ENCODE results near the gene AFF3.

Gene AFF3

GRCh38 chr2:99652862-99653261 lies 489.5 kb downstream of the AFF3 start:
- H4K20me1 ChIP-seq (ENCODE audit: control insufficient read depth, insufficient read depth, low read depth, low read length): no peaks in the 10 kb centered on the region
- H3K27me3 ChIP-seq (ENCODE audit: control insufficient read depth, low read length): no peaks in the 10 kb centered on the region
- no peaks in the 10 kb centered on the region for H3K36me3 ChIP-seq (ENCODE audit: control insufficient read depth, low read length)
- no peaks in the 10 kb centered on the region for H3K9me2 ChIP-seq (replicated peaks; ENCODE audit: control insufficient read depth, low read length)
- TF ChIP-seq, protein P1, sequence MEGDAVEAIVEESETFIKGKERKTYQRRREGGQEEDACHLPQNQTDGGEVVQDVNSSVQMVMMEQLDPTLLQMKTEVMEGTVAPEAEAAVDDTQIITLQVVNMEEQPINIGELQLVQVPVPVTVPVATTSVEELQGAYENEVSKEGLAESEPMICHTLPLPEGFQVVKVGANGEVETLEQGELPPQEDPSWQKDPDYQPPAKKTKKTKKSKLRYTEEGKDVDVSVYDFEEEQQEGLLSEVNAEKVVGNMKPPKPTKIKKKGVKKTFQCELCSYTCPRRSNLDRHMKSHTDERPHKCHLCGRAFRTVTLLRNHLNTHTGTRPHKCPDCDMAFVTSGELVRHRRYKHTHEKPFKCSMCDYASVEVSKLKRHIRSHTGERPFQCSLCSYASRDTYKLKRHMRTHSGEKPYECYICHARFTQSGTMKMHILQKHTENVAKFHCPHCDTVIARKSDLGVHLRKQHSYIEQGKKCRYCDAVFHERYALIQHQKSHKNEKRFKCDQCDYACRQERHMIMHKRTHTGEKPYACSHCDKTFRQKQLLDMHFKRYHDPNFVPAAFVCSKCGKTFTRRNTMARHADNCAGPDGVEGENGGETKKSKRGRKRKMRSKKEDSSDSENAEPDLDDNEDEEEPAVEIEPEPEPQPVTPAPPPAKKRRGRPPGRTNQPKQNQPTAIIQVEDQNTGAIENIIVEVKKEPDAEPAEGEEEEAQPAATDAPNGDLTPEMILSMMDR (IDR thresholded peaks at IDR 0.05; ENCODE audit: low read depth, low read length, poor library complexity, severe bottlenecking): no peak
- TF ChIP-seq EZH2phosphoT487 (IDR thresholded peaks at IDR 0.05; ENCODE audit: borderline replicate concordance, low read length): no peak
- H3K4me1 ChIP-seq (ENCODE audit: control insufficient read depth, low read length): peaks cover 17% of the 10 kb centered on the region
- no peak overlapping the region for H3K4me2 ChIP-seq (ENCODE audit: low read length)
- H3F3A ChIP-seq (ENCODE audit: control insufficient read depth, insufficient read depth): no peaks in the 10 kb centered on the region
- H3K4me3 ChIP-seq (ENCODE audit: low read length): no peak overlapping the region
- H3K79me2 ChIP-seq (ENCODE audit: control insufficient read depth, low read length): no peaks in the 10 kb centered on the region
- no peaks in the 10 kb centered on the region for H3K9me3 ChIP-seq (ENCODE audit: control insufficient read depth, insufficient read depth, low read length)
- H3K27ac ChIP-seq (ENCODE audit: low read depth, low read length): no peak overlapping the region

DNA sequence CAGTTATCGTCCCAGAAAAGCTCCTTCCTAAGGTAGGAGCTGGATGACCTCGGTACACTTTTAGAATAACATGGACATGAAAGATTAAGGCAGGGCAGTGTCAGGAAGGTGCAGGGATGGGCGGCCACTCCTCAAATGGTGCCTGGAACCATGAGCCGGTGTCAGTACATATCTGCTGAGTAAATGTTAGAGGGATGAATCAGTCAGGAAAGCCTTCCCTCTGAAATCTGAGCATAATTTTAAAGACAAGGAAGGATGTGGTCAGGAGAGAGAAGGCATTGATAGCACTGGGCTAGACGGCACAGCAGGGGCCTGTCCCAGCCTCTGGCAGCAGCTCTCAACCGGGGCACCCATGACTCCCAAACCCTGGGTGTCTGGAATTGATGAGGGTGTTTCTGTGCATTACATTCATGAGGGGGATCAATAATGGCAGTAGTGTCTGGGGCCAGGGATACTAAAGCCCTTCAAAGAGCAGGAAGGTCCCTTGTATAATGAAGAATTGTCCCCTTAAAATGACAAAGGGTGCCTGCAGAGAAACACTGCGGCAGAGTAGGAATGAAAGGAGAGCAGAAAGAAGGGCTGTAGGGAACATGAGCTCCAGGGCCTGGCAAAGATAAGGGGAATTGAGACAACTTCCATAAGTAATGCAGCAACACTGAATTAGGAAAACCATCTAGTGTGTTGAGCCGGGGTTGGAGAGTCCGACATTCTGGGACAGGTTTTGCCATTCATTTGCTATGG lies 490.3 kb downstream of the AFF3 start:
- H3K4me2 ChIP-seq (ENCODE audit: low read length): no peak overlapping the region
- no peak overlapping the region for H3K27ac ChIP-seq (ENCODE audit: low read depth, low read length)
- H3K4me3 ChIP-seq (ENCODE audit: low read length): no peak overlapping the region
- no peaks in the 10 kb centered on the region for H3K9me3 ChIP-seq (ENCODE audit: control insufficient read depth, insufficient read depth, low read length)
- peaks cover 2% of the 10 kb centered on the region for H3K36me3 ChIP-seq (ENCODE audit: control insufficient read depth, low read length)
- no peaks in the 10 kb centered on the region for H4K20me1 ChIP-seq (ENCODE audit: control insufficient read depth, insufficient read depth, low read depth, low read length)
- peaks cover 12% of the 10 kb centered on the region for H3K4me1 ChIP-seq (ENCODE audit: control insufficient read depth, low read length)
- no peaks in the 10 kb centered on the region for H3K79me2 ChIP-seq (ENCODE audit: control insufficient read depth, low read length)
- H3F3A ChIP-seq (ENCODE audit: control insufficient read depth, insufficient read depth): no peaks in the 10 kb centered on the region
- no peaks in the 10 kb centered on the region for H3K9me2 ChIP-seq (replicated peaks; ENCODE audit: control insufficient read depth, low read length)
- TF ChIP-seq, protein P1 (IDR thresholded peaks at IDR 0.05; ENCODE audit: low read depth, low read length, poor library complexity, severe bottlenecking): no peak
- no peak for TF ChIP-seq EZH2phosphoT487 (IDR thresholded peaks at IDR 0.05; ENCODE audit: borderline replicate concordance, low read length)
- no peaks in the 10 kb centered on the region for H3K27me3 ChIP-seq (ENCODE audit: control insufficient read depth, low read length)

DNA sequence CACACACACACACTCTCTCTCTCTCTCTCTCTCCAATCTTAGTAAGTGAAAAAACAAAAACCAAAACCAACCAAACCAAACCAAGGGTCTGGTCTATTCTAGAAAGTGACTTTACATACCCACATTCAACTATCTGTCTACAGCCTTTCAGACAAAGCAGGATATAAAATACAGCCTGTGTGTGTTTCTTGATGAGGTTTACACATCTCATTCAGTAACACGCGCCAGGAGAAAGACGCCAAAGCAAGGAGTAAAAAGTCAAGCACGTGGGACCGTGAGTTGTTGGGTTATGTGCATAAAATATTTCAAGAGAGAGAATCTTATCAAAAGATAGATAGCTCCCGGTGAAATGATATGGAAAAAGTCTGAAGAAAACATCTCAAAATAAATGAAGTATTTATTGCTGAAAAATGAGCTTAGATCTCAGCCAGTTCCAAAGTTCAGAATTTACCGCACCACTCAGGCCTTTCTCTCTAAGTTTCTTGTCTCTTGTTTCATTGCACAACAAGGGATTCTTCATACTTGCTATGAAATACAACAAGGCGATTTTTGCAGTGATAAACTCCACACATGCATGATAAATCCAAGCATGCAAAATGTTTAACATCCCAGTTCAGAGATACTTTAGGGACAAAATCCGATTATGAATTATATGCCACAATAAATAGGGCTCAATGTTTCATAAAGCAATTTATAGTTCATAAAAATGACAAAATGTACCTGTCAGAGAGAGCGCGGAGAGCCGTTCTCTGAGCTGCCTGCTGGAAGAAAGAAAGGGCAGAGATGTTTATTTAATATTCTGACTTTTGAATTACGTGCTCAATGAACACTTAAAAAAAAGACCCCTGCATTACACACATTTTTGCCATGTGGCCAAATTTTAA lies 493.2 kb downstream of the AFF3 start:
- H3K27me3 ChIP-seq (ENCODE audit: control insufficient read depth, low read length): no peaks in the 10 kb centered on the region
- H3K27ac ChIP-seq (ENCODE audit: low read depth, low read length): no peak overlapping the region

More for the DNA sequence above, 493.2 kb downstream of the AFF3 start:
- H3K4me3 ChIP-seq (ENCODE audit: low read length): no peak overlapping the region
- TF ChIP-seq EZH2phosphoT487 (IDR thresholded peaks at IDR 0.05; ENCODE audit: borderline replicate concordance, low read length): no peak
- TF ChIP-seq, protein P1 (IDR thresholded peaks at IDR 0.05; ENCODE audit: low read depth, low read length, poor library complexity, severe bottlenecking): no peak
- H3K9me3 ChIP-seq (ENCODE audit: control insufficient read depth, insufficient read depth, low read length): no peaks in the 10 kb centered on the region
- no peaks in the 10 kb centered on the region for H3F3A ChIP-seq (ENCODE audit: control insufficient read depth, insufficient read depth)
- H3K9me2 ChIP-seq (replicated peaks; ENCODE audit: control insufficient read depth, low read length): no peaks in the 10 kb centered on the region
- no peaks in the 10 kb centered on the region for H3K79me2 ChIP-seq (ENCODE audit: control insufficient read depth, low read length)
- H3K4me2 ChIP-seq (ENCODE audit: low read length): no peak overlapping the region
- H3K4me1 ChIP-seq (ENCODE audit: control insufficient read depth, low read length): peaks cover 36% of the 10 kb centered on the region
- no peaks in the 10 kb centered on the region for H4K20me1 ChIP-seq (ENCODE audit: control insufficient read depth, insufficient read depth, low read depth, low read length)
- peaks cover 3% of the 10 kb centered on the region for H3K36me3 ChIP-seq (ENCODE audit: control insufficient read depth, low read length)
